HG02571 (cell line): ENCODE data around the gene ANO10.
"Not testable (repeated sequence)": the region's sequence is repeated elsewhere in the genome, so short reads cannot be mapped to it uniquely, and the experiment has no call there.

ENCODE experiments used
- ATAC-seq: cut with Tn5 transposase; IDR thresholded peaks from one replicate; pipeline ENCODE4 v1.9.1; 2021; ENCODE audit warnings: mild to moderate bottlenecking, moderate library complexity; ENCODE audit not compliant: unreplicated experiment

The ANO10 gene

DNA sequence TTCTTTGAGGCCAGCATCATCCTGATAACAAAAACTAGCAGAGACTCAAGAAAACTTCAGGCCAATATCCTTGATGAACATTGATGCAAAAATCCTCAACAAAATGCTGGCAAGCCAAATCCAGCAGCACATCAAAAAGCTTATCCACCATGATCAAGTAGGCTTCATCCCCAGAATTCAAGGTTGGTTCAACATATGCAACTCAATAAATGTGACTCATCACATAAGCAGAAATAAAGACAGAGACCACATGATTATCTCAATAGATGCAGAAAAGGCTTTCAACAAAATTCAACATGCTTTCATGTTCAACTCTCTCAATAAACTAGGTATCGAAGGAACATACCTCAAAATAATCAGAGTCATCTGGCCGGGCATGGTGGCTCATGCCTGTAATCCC lies 265.8 kb downstream of the ANO10 start:
- ATAC-seq = not testable (repeated sequence)

DNA sequence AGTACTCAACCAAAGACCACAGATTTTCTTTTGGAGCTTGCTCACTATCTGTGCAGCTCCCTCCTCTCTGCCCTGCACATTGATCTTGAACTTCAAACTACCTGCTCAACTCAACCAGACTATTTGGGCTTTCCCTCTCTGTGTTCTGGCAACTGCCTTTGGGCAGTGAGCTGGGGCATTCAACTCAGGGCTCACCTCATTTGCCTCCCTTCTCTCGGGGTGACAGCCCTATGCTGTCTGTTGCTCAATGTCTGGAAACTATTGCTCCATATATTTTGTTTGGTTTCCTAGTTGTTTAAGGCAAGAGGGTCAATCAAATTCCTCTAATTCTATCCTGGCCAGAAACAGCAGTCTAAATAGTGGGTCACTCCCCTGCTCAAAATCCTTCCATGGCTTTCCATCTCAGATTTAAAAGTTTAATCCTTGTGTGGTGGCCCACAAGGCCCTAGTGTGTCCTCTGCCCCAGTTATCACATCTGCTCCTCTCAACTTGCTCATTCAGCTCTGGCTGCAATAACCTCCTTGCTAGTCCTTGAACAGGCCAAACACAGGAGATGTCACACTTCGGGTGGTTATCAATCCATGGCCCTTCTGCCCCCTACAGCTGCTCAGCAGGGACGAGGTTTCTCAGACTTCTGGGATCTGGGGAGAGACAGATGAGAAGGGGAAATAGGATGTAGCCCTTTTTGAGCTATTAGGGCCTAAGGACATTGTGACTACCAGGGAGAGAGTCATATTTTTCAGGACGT lies 267.7 kb downstream of the ANO10 start:
- no peak for ATAC-seq

DNA sequence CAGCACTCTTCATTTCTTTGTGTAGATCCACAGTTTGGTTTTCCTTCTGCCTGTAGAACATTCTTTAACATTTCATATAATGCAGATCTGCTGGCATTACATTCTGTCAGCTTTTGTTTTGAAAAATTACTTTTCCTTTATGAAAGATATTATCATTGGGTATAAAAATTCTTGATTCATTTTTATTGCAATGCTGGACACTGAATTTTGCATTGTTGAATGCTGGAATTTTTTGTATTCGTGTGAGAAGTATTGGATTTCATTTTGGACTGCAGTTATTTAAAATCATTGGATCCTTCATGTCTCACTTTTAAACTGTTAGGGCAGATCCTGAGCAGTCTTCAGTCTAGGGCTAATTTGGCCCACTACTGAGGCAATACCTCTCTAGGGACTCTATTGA lies 268.4 kb downstream of the ANO10 start:
- no peak for ATAC-seq

DNA sequence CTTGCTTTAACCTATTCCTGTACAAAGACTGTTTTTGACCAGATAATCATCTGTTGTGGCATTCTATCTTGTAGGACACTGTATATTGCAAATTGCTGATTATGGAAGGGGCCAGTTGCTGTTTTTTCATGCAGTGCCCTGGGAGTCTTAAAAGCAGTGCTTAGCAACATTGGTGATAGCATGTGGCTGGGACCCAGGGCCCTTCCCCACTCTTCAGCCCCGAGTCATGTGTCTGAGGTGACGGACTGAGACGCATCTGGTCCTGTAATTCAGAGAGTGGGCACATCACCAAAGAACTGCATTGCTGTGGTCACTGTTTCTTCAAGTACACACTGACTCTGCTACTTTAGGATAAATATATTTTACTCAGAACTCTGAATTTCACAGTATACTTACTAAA lies 272.1 kb downstream of the ANO10 start:
- no peak for ATAC-seq

DNA sequence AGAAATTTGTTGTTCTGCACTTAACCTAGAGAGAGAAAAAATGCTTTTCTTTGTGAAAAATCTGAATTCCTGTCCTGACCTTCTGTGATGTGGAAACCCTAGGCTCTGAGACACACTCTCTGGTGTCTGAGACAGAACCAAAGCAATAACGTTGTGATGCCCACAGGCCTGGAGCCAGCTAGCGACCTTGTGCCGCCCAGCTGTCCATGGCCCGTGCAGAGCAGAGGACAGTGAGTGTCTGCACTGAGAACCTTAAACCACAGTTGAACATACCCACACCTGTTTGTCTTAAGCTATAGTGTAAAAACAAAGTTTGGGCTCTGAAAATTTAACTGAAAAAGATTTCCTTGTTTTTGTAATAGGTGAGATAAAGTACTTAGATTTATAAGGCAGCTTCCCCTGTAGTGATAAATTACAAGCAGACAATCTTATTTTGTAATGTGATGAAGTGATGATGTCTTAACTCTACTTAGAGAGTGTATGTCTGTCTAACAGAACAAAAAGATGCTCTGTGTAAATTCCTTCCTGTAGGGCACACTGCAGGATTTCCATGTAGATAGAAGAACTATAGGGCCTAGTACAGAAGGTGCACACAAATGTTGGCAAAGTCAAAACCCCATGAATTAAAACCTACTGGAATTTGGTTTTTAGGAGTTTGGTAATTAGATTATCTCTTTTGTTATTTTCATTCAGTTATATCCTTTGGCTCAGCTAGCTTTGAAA lies 272.8 kb downstream of the ANO10 start:
- no peak for ATAC-seq

DNA sequence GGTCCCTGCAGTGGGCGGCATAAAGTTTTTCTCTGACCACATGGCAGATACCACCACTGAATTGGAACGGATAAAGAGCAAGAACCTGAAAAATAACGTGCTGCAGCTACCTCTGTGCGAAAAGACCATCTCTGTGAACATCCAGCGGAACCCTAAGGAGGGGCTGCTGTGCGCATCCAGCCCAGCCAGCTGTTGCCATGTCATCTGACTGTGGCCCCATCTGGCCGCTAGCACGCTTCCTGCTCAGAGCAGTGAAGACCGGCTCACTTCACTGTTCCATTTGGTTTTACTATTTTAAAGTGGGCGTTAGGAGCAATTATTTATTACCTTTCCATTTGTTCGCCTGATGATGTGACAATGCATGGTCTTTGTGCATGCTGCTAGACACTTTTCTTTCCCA lies 273.5 kb downstream of the ANO10 start:
- ATAC-seq = no peak

DNA sequence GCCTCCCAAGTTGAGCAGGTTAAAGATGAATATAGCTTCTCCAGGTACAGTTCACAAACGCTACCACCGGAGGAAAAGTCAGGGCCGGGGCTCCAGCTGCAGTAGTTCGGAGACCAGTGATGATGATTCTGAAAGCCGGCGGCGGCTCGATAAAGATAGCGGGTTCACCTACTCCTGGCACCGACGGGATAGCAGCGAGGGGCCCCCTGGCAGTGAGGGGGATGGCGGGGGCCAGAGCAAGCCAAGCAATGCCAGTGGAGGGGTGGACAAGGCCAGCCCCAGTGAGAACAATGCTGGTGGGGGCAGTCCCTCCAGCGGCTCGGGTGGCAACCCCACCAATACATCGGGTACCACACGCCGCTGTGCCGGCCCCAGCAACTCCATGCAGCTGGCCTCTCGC lies 274.0 kb downstream of the ANO10 start:
- ATAC-seq = no peak

DNA sequence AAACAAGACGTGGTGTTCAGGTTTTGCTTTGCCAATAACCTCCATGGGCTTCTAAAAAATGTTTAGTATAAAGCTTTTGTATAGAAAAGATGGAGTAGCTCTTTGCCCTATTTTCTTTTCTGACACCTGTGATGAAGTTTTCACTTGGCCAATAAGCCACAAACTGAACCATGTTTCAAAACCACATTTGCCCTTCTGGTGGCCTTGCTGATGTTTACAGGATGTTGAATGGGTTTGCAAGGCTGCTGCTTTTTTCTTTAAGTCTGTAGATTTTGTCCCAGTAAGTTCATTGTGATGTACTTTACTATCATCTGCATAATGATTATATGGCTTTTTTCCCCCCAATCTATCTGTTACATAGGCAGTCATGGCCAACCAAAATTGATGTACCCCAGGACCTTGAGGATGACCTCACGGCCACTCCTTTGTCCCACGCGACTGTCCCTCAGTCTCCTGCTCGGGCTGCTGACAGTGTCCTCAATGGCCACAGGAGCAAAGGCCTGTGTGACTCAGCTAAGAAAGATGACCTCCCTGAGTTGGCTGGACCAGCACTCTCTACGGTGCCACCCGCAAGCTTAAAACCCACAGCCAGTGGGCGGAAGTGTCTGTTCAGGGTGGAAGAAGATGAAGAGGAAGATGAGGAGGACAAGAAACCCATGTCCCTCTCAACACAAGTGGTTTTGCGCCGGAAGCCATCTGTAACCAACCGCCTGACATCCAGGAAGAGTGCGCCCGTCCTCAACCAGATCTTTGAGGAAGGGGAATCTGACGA lies 274.6 kb downstream of the ANO10 start:
- no peak for ATAC-seq

DNA sequence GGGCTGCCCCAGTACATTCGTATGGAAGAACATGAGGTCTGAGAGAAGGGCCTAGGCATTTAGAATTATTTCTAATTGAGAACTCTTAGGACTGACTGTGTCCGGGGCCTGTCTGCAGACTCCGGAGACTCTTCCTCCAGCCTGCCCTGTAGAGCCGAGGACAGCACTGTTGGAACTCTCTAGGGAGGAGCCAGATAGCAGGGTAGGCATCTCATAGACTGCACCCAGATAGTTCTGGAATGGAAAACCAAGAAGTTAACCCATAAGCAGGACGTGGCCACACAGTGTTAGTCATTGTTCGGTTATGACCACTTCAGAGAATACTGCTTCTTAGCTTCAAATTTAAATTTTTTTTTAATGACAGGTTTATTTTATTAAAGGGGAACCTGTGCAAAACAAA lies 275.9 kb downstream of the ANO10 start:
- ATAC-seq = no peak

DNA sequence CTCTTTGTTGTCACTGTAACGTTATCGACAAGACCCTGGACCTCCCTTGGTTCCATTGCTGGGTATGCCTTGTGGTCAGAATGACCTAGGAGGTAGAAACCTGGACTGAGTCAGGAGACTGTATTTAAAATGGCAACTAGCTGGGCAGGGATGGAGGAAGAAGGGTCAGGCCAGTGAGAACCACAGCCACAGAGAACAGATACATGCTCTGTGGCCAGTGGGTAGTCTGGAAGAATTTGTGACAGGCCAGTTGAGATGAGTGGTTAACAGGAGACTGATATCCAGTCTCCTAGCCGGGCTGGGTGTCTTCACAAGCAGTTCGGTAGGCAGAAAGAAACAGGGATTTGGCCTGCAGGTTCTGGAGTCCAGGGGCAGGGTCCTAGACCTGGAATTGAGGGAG lies 276.6 kb downstream of the ANO10 start:
- ATAC-seq = no peak

DNA sequence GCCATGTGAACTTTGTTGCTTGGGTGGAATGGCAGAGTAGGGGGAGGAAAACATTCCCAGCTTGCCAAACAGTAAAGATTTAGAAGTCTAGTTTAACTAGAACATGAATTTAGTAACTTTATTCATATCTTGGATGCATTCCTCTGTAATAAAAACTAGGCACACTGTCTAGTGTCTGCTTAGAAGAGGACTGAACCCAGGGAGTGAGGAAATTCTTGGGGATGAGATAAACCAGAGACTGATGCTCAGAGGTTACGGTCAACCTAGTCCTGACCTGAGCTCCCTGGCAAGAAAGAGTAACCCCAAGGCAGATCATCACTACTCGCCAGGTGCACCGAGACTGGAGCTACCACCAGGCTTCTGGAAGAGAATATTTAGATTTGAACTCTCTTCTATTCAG lies 277.3 kb downstream of the ANO10 start:
- no peak for ATAC-seq

DNA sequence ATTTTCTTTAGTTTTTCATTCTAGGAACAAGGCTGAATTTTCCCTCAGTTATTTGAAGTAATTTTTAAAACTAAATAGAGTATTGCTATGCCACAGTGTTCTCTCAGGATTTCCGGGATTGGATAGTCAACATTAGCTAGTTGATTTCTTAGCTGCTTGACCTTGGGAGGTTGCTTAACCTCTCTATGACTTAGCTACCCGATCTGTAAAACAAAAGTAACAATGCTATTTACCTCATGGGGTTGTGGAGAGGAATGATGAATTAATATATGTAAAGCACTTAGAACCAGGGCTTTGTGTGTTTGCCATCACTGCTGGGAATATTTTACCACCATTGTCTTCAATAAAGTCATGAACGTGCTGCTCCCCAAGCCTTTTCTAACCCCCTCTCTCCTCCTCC lies 278.0 kb downstream of the ANO10 start:
- ATAC-seq = no peak

DNA sequence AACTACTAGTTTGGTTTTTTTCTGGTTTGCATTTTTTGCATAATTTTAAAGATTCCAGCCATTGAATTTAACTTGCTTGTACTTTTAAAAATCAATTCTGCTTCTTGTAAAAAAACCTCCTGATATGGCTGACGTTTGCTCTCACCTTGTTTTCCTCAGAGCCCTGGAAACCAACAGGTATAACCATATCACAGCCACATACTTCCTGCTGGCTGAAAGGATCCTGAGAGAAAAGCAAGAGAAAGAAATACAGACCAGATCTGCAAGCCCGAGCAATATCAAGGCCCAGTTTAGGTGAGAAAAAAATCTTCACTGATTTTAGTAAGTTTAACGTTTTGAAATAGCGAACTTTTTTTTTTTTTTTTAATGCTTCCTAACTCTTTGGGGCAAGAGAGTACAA lies 278.6 kb downstream of the ANO10 start:
- ATAC-seq = no peak

DNA sequence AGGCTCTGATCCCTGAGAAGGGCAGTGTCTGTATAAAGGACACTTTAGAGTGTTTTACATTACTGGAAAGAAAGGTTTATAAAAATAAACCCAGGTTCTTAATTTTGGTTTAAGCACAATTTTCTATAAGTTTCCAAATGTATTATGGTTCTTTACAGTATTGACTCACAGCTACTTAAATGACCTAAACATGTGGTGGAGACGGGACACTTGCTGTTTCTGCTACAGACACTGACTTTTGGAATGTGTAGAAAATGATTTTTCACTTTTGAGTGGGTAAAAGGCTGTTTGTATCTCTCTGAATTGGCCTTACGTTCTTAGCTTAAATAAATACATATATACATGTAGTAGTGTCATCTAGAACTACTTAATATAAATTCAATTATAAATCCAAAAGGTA lies 280.0 kb downstream of the ANO10 start:
- no peak for ATAC-seq

DNA sequence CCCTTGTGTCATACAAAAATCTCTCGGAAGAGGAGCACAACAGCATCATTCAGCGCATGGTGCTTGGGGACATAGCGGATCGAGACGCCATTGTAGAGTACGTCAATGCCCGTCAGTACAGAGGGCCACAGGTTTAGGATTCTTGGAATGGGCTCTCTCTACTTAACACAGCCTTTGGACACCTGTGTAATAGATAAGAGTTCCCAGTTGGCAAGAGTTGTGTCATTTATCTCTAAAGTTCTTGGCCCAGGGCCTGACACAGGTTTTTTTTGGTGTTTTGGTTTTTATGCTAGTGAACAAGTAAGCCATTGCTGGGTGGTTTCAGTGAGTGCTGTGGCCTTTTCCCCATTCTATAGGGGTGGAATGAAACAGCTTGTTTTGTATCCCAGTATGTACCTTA lies 281.4 kb downstream of the ANO10 start:
- ATAC-seq = no peak

DNA sequence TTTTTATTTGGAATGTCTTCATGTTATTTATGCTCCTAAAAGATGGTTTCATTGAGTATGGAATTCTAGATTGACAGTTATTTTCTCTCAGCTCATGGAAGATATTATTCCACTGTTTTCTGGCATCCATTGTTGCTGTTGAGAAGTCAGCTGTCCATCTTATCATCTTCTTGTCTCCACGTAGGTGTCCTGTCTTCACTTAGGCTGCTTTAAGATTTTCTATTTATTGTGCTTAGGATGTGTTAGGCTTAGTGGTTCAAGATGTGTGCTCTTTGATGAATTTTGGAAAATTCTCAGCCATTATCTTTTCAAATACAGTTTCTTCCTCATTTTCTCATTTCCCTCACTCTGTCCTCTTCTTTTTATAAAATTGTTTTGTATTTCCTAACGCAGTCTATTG lies 283.5 kb downstream of the ANO10 start:
- no peak for ATAC-seq

DNA sequence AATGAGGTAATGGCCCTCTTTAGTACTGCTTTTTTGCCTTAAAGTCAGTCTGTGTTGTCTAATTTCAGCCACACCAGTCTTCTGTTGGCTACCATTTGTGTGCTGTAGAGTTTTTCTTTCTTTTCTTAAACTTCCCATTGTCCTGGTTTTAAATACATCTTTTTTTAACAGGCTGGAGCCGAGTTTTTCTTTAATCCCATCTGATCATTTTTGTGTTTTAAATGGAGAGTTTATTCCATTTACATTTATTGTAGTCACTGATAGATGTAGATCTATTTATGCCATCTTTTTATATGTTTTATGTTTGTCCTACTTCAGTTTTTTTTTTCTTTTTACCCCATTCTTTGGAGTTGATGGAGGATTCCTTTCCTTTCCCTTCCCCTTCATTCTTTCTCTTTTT lies 286.0 kb downstream of the ANO10 start:
- no peak for ATAC-seq

DNA sequence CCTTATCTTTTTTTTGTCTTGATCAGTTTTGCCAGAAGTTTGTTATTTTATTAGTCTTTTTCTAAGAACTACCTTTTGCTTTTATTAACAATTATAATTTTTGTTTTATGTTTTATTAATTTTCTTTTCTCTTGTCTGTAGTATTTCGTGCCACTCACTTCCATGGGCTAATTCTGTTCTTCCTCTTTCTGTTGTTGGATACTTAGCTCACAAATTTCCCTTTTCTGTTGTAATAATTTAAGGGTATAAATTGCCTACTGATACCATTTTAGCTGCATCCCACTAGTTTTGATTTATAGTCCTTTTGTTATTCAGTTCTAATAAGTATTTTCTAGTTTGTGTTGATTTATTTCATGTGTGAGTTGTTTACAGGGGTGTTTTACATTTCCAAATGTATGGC lies 286.8 kb downstream of the ANO10 start:
- ATAC-seq = no peak

DNA sequence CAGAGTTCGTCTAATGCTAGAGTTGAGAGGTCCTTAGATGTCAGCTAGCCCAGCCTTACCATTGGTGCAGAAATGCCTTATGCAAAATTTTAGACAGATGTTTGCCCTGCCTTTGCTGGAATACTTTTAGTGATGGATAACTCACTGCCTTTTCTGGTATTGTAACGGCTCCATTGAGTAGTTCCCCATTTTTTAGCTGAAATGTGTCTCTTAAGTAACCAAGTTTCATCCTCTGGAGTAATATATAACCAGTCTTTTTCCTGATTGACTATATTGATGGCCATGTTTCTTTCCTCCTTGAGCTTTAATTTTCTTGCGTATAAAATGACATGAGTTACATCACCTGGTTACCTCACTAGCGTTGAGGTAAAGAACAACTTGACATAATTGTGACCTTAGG lies 290.4 kb downstream of the ANO10 start:
- ATAC-seq = no peak

DNA sequence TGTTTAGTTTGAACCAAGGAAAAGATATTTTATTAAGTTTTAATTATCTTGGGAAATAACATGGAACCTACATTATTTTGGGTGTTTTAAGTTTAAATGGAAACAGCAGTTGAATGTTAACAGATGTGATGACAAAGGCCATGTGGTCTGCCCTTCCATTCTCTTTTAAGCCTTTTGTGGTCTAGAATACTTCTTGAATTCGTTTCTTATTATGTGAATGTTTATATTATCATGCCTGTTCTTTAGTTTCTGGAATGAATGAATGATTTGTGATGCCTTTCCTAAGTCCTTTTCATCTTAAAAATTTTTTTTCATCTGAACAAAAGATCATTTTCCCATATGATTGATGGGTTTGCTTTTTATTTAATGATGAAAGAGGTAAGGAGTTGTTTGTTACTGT lies 290.8 kb downstream of the ANO10 start:
- no peak for ATAC-seq

DNA sequence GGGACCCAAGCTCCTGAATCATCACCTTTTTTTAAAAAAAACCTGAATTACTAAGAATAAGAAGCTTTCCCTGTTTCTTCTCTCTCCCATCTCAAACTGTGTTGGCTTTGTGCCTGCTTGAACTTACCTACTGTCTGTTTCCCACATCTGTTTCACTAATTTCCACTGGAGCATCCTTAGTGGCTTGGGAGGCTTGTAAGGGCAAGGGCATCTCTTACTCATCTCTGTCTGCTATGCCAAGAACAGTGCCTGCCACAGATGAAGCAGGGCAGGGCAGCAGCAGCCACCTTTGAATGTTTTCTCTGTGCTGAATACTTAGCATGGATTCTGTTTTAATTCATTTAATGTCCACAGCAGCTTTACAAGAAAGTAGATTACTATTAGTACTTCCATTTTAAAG lies 293.2 kb downstream of the ANO10 start:
- no peak for ATAC-seq

DNA sequence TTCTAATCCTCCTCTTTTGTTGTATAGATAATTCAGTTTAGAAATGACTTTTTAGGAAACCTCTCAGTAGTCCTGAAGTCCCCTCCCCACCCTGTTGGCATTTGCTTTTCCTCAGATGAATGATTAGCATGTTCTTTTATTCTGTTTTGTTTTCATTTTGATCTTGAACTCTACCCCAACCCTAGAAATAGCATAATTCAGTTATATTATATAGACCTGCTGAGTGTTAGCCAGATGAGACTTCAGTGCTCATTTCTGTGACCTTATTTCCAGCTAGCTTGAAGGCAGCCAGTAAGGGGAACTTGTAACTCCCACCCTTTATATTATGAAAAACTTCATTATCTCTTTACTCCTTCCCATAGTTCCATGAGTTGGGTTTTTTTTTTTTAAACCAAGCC lies 294.2 kb downstream of the ANO10 start:
- ATAC-seq = no peak
